ENCODE measurements around the gene LDLRAP1.

The LDLRAP1 gene

GRCh38 chr1:25549273-25550154, 6.1 kb downstream of the LDLRAP1 start:
- DNase-seq (ENCODE audit: extremely low spot score), result peak; percentile 92
- no peak for TF ChIP-seq CTCF (IDR thresholded peaks at IDR 0.05; ENCODE audit: control extremely low read depth, extremely low read depth, low read depth, missing control alignments)
- POLR2A ChIA-PET, result no interaction called here
- CTCF ChIA-PET, result interaction anchor here (0.7 to 2.6 kb wide), 9 partner anchors 11 to 260 kb away, joined by 3 to 9 read pairs (median 4); no protein-coding TSS in a partner anchor

- ChIA-PET CTCF (interaction anchor here (1.0 to 2.0 kb wide), 3 partner anchors 12 to 248 kb away, joined by 4 read pairs; no protein-coding TSS in a partner anchor), POLR2A (no interaction called here)
- DNase-seq (ENCODE audit: extremely low spot score), result no peak
- no peak for TF ChIP-seq CTCF (IDR thresholded peaks at IDR 0.05; ENCODE audit: control extremely low read depth, extremely low read depth, low read depth, missing control alignments)
Observed at GRCh38 chr1:25550155-25550506, 6.7 kb downstream of the LDLRAP1 start.

- ChIA-PET POLR2A (no interaction called here), CTCF (interaction anchor here (1.0 to 2.0 kb wide), 4 partner anchors 13 to 247 kb away, joined by 3 to 4 read pairs (median 4); no protein-coding TSS in a partner anchor)
- no peak for TF ChIP-seq CTCF (IDR thresholded peaks at IDR 0.05; ENCODE audit: control extremely low read depth, extremely low read depth, low read depth, missing control alignments)
- no peak for DNase-seq (ENCODE audit: extremely low spot score)
Observed at GRCh38 chr1:25550683-25551310, 7.4 kb downstream of the LDLRAP1 start.

GRCh38 chr1:25553749-25554429, 10.5 kb downstream of the LDLRAP1 start:
- no peak for TF ChIP-seq CTCF (IDR thresholded peaks at IDR 0.05; ENCODE audit: control extremely low read depth, extremely low read depth, low read depth, missing control alignments)
- ChIA-PET POLR2A (no interaction called here), CTCF (interaction anchor here (0.9 to 4.9 kb wide), 3 partner anchors 11 to 33 kb away, joined by 3 to 34 read pairs (median 4); no protein-coding TSS in a partner anchor)
- DNase-seq (ENCODE audit: extremely low spot score), result no peak

GRCh38 chr1:25554430-25554780, 11.0 kb downstream of the LDLRAP1 start:
- TF ChIP-seq CTCF (IDR thresholded peaks at IDR 0.05; ENCODE audit: control extremely low read depth, extremely low read depth, low read depth, missing control alignments), result no peak
- ChIA-PET POLR2A (no interaction called here), CTCF (interaction anchor here (1.6 to 4.9 kb wide), 2 partner anchors 18 to 33 kb away, joined by 4 to 34 read pairs; no protein-coding TSS in a partner anchor)
- DNase-seq (ENCODE audit: extremely low spot score), result no peak
